CD4-positive, alpha-beta T cell treated with Interleukin-15 for 1 hour (primary cell): ENCODE results near the gene ITGB3BP.
A peak's percentile ranks its signal among the peaks of the same experiment; 100 is the strongest.
"Not testable (repeated sequence)": the region's sequence is repeated elsewhere in the genome, so short reads cannot be mapped to it uniquely, and the experiment has no call there.

ENCODE experiments used
- DNase-seq: peaks from one replicate; pipeline ENCODE4 v3.0.0-alpha.2; 2020

Gene ITGB3BP

DNA sequence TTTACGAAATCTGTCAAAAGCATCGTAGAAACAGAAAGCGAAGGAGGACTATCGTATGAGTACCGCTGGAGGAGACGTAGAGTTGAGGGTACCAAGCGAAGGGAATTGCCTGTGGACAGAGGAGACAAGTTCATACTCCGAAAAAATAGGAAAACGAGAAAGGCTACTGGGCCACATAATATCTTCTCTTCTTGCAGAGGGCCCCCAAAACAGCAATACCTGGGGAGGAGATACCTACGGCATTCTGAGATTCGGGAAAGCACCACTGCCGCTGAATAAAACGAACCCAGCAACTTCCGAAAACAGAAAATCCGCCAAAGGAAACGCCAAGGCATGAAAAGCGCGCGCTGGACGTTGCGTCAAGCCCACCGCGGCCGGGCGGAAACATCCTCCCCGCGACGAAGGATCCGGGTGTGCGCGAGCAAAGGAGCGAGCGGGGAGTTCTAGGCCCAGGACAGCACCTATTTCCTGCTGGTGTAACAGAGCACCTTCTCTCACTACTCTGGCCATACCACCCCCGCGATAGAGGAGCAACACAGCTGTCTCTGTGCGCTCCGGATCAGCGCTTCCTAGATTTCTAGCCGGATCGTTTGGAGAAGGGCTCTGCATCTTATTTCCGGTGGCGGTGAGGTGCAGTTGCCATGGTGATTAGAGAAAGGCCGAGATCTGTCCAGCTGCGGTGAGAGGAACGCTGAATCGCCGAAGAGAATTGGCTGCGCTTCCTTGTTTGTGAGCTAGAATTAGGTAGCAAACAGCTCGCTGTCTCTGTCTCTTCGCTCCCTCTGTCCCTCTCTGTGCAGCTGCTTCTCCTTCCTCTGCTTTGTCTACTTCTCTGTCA is at the start of gene ITGB3BP, which contains the start of gene EFCAB7:
Gene ITGB3BP, minus strand, starts transcription at position 335 of the 838 bp plus-strand sequence. Its CDS starts 92 bp downstream, at position 243.
Gene EFCAB7, plus strand, starts transcription at position 635 of the 838 bp plus-strand sequence. CDS start 2,048 bp downstream, outside the sequence.
- DNase-seq, result peak; percentile 84

DNA sequence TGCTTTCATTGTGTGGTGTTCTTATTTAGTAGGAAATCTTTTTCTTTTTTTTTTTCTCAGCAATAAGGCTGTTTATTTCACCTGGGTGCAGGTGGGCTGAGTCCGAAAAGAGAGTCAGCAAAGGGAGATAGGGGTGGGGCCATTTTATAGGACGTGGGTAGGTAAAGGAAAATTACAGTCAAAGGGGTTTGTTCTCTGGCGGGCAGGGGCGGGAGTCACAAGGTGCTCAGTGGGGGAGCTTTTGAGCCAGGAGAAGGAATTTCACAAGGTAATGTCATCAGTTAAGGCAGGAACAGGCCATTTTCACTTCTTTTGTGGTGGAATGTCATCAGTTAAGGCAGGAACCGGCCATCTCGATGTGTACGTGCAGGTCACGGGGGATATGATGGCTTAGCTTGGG is 49.7 kb upstream of the ITGB3BP start:
- DNase-seq, result not testable (repeated sequence)

GRCh38 chr1:63569640-63570316 is 46.8 kb upstream of the ITGB3BP start:
- DNase-seq, result no peak

DNA sequence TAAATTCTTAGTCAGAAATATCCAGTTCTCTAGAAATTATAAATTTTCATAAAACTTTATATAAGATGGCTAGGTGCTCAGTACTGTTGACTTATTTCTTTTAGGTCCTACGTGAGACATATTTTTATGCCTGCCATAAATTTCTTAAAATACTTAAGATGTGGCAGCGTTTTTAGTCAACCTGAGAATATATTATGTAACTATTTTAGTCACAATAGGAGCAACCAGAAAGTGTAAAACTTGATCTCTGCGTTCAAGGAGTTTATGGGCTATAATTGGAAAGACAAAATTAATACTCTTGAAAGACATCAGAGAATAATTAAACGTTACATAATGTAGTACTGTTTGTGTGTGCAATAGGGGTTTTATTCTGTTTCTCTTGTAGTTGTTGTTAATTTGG is 46.0 kb upstream of the ITGB3BP start:
- no peak for DNase-seq

DNA sequence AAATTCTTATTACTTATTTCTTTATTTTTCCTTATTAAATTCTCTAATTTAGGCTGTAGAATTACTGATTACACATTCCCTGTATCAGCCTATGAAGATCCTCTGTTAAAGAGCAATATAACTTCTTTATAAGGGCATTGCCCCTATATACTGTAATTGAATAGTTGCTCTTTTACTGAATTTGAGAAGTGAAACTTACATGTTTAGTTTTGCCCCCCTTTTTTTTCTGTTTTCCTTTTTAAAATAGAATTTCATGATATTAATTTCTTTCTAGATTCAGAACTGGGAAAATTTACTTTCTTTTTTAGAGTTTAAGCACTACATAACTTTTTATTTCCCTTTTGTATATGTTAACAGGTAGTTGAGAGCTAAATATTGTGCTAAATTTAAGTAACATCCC is 40.7 kb upstream of the ITGB3BP start:
- DNase-seq, result no peak

DNA sequence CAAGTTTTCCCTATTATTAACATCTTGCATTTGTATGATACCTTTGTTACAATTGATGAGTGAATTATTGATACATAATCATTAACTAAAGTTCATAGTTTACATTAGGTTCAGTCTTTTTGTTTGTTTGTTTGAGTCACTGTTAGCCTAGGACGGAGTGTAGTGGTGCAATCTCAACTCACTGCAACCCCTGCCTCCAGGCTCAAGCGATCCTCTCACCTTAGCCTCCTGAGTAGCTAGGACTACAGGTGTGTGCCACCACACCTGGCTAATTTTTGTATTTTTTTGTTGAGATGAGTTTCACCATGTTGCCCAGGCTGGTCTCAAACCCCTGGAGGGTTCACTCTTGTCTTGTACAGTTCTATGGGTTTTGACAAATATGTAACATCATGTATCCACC is 36.3 kb upstream of the ITGB3BP start:
- DNase-seq, result no peak

- DNase-seq, result no peak
Measured at GRCh38 chr1:63557365-63557987, 34.5 kb upstream of the ITGB3BP start.

GRCh38 chr1:63555480-63555879 is 32.5 kb upstream of the ITGB3BP start:
- no peak for DNase-seq

- no peak for DNase-seq
Measured at GRCh38 chr1:63548877-63549276, 25.9 kb upstream of the ITGB3BP start.

GRCh38 chr1:63548303-63548702 is 25.3 kb upstream of the ITGB3BP start:
- DNase-seq, result no peak

GRCh38 chr1:63547621-63548294 is 24.7 kb upstream of the ITGB3BP start:
- no peak for DNase-seq

GRCh38 chr1:63545780-63546179 is 22.8 kb upstream of the ITGB3BP start:
- DNase-seq, result no peak

- no peak for DNase-seq
Measured at GRCh38 chr1:63537940-63538339, 14.9 kb upstream of the ITGB3BP start.

GRCh38 chr1:63537006-63537405 is 14.0 kb upstream of the ITGB3BP start:
- no peak for DNase-seq

- no peak for DNase-seq
Measured at GRCh38 chr1:63534406-63534805, 11.4 kb upstream of the ITGB3BP start.

- no peak for DNase-seq
Measured at GRCh38 chr1:63533931-63534330, 10.9 kb upstream of the ITGB3BP start.

- DNase-seq, result no peak
Measured at GRCh38 chr1:63532727-63533126, 9.7 kb upstream of the ITGB3BP start.

- DNase-seq, result no peak
Measured at GRCh38 chr1:63524201-63524600, 1.2 kb upstream of the ITGB3BP start.

DNA sequence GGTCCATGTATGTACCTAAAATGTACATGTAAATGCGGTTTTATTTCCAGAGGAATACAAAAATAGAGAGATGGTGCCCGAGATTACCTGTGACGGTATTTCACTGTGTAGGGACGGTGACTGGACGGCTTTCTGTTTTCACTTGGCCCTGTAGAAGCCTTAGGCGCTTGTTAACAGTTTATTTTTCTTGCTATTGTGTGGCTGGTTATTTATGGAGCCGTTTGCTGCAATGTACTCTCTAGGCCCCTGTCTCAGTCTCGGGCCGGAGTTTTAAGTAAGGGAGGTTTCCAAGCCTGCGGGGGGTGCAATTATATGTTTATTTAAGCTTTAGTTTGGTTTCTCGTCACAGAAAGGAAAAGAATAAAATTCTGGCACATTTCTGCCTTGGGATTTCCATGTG is 713 bp upstream of the ITGB3BP start:
- DNase-seq, result no peak

DNA sequence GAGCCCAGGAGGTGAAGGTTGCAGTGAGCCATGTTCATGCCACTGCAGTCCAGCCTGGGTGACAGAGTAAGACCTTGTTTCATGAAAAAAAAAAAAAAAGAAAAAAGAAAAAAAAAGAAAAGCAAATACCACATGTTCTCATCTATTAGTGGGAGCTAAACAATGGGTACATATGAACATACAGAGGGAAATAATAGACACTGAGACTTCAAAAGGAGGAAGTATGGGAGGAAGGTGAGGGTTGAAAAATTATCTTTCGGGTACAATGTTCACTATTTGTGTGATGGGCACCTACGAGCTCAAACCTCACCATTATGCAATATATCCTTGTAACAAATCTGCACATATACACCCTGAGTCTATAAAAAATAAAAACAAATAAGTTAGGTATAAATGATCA is 6.4 kb downstream of the ITGB3BP start:
- no peak for DNase-seq

DNA sequence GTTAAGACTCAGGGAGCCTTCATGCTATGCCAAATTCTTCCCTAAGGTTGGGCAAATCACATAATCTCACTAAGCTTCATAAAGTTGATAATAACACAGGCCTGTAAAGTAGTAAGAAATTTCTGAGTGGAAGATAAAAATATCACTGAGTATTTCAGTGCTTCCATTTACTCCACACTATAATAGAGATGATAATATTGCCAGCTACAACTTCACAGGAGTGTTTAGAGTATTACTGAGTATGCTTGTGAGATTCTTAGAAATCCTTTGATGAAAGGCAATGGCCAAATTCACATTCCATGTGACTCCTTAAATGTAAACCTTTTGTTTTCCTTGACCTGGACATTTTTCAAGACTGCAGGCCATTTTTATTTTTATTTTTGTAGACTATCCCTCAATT is 10.4 kb downstream of the ITGB3BP start:
- no peak for DNase-seq

DNA sequence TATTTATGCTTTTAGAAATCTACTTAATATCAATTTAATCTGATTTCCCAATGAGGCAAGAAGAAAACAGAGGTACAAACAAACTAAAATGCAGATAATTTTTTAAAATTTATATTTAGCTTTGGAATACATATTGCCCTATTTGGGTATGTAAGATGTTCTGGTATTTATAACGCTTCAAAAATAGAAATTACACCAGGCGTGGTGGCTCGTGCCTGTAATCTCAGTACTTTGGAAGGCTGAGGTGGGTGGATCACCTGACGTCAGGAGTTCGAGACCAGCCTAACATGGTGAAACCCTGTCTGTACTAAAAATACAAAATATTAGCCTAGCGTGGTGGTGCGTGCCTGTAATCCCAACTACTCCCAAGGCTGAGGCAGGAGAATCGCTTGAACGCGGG is 13.3 kb downstream of the ITGB3BP start:
- DNase-seq, result no peak

GRCh38 chr1:63506782-63507181 is 16.2 kb downstream of the ITGB3BP start:
- no peak for DNase-seq
